HCT116 (cell line): ENCODE results near the gene RPUSD2. TPM values are rescaled to one million over a fixed set of nuclear protein-coding genes. Genes with fewer than 3 reads are reported as not detected.

Experiments used
- ATAC-seq: fragments of 200-7000 bp; cut with Tn5 transposase; 2 replicates; pipeline ENCODE4 v1.9.1; 2020; ENCODE audit warnings: mild to moderate bottlenecking, moderate library complexity
- BruUV-seq: library from RNA; stranded (reverse); fragments of 400-500 nt; replicated peaks from 2 replicates; lab custom pipeline; 2021; lab: Mats Ljungman, UMichigan
- CTCF ChIA-PET: fragments of 300-600 bp; sonication (Branson Sonifier 250); formaldehyde crosslinking; loops from one replicate; lab custom pipeline; 2021; ENCODE audit warnings: antibody characterized with exemption; lab: Charles Lee
- POLR2A ChIA-PET: fragments of 300-600, 350-600 bp; sonication (Branson Sonifier 250); formaldehyde crosslinking; loops from one replicate; lab custom pipeline; 2021; ENCODE audit warnings: antibody characterized with exemption; lab: Charles Lee
- RAD21 ChIA-PET, 2 experiments: fragments of 300-600 bp; sonication (Branson Sonifier 250); formaldehyde crosslinking; loops; one replicate each; lab custom pipeline; 2023; ENCODE audit warnings: low total read pairs in 2 of 2; ENCODE audit not compliant: uncharacterized antibody in 2 of 2, unreplicated experiment in 2 of 2, low non-redundant PET in 1 of 2; lab: Charles Lee
- DNase-seq: peaks from one replicate; pipeline ENCODE4 v3.0.0-alpha.2; 2010; ENCODE audit warnings: low read depth, low spot score
- H2AFZ ChIP-seq: fragments of 200-600 bp; shearing (Covaris generic), sonication (generic); 2 replicates; pipeline ENCODE4 v1.6.1; 2017; ENCODE audit warnings: low read depth, mixed run types, mixed read lengths, antibody characterized with exemption, low read length; ENCODE audit not compliant: poor library complexity, severe bottlenecking
- H3K27ac ChIP-seq: 2 replicates; pipeline ENCODE4 v1.5.1; 2012; ENCODE audit warnings: low read depth, low read length
- H3K27me3 ChIP-seq: fragments of 200-600 bp; sonication (generic); 2 replicates; pipeline ENCODE4 v1.6.1; 2016; ENCODE audit warnings: mixed run types, low read length, mixed read lengths; ENCODE audit not compliant: insufficient read depth
- H3K36me3 ChIP-seq, 2 experiments: fragments of 200-500 bp in 1 of 2; fragments of 200-600 bp in 1 of 2; sonication (Bioruptor generic) in 1 of 2; sonication (generic) in 1 of 2; 2 replicates each; pipeline versions ENCODE4 v1.5.1 to v1.6.1; 2014 to 2016; ENCODE audit warnings: low read length in 2 of 2, inconsistent platforms in 1 of 2, mixed read lengths in 1 of 2, mixed run types in 1 of 2; ENCODE audit not compliant: insufficient read depth in 2 of 2, control insufficient read depth in 1 of 2
- H3K4me1 ChIP-seq, 2 experiments: fragments of 200-600 bp in 1 of 2; sonication (generic) in 1 of 2; 2 replicates each; pipeline versions ENCODE4 v1.5.1 to v1.6.1; 2012 to 2017; ENCODE audit warnings: low read length in 2 of 2, inconsistent platforms in 1 of 2, mild to moderate bottlenecking in 1 of 2, mixed read lengths in 1 of 2, mixed run types in 1 of 2, moderate library complexity in 1 of 2; ENCODE audit not compliant: insufficient read depth in 2 of 2, control insufficient read depth in 1 of 2
- H3K4me2 ChIP-seq: fragments of 200-600 bp; sonication (generic); 2 replicates; pipeline ENCODE4 v1.6.1; 2017; ENCODE audit warnings: mixed run types, low read length, mixed read lengths
- H3K4me3 ChIP-seq, 2 experiments: fragments of 200-600 bp in 1 of 2; sonication (generic) in 1 of 2; replicated peaks in 1 of 2; 2 replicates each; pipeline ENCODE4 v1.5.1; 2011 to 2016; ENCODE audit warnings: low read length in 2 of 2, control low read depth in 1 of 2, low read depth in 1 of 2, mild to moderate bottlenecking in 1 of 2, mixed read lengths in 1 of 2, mixed run types in 1 of 2
- H3K79me2 ChIP-seq: fragments of 200-600 bp; sonication (generic); 2 replicates; pipeline ENCODE4 v1.6.1; 2017; ENCODE audit warnings: mild to moderate bottlenecking, mixed run types, low read length, moderate library complexity, mixed read lengths; ENCODE audit not compliant: insufficient read depth
- H3K9ac ChIP-seq: fragments of 200-600 bp; sonication (generic); 2 replicates; pipeline ENCODE4 v1.6.1; 2016; ENCODE audit warnings: low read length, mixed read lengths
- H3K9me2 ChIP-seq: fragments of 200-600 bp; sonication (generic), shearing (Covaris generic); 2 replicates; pipeline ENCODE4 v1.6.1; 2017; ENCODE audit warnings: mixed run types, mild to moderate bottlenecking, moderate library complexity; ENCODE audit not compliant: insufficient read depth
- H3K9me3 ChIP-seq, 2 experiments: fragments of 200-500 bp in 1 of 2; fragments of 200-600 bp in 1 of 2; sonication (Bioruptor generic) in 1 of 2; sonication (generic) in 1 of 2; 2 replicates each; pipeline ENCODE4 v1.6.1; 2014 to 2017; ENCODE audit warnings: low read length in 2 of 2, mixed read lengths in 2 of 2, inconsistent platforms in 1 of 2, low read depth in 1 of 2, mild to moderate bottlenecking in 1 of 2, mixed run types in 1 of 2, moderate library complexity in 1 of 2; ENCODE audit not compliant: control insufficient read depth in 1 of 2, insufficient read depth in 1 of 2
- H4K20me1 ChIP-seq: fragments of 200-600 bp; sonication (generic), shearing (Covaris generic); 2 replicates; pipeline ENCODE4 v1.6.1; 2017; ENCODE audit warnings: mixed run types, mild to moderate bottlenecking, moderate library complexity; ENCODE audit not compliant: insufficient read depth
- CBX3 ChIP-seq: IDR thresholded peaks from 2 replicates; pipeline ENCODE4 v1.6.1; 2012; ENCODE audit warnings: low read depth
- EGR1 ChIP-seq: IDR thresholded peaks from 2 replicates; pipeline ENCODE4 v1.6.1; 2012; ENCODE audit warnings: low read depth
- EZH2 ChIP-seq: fragments of 200-600 bp; sonication (generic); IDR thresholded peaks from 2 replicates; pipeline ENCODE4 v1.6.1; 2017; ENCODE audit warnings: antibody characterized with exemption, mixed run types
- EZH2phosphoT487 ChIP-seq: fragments of 200-600 bp; IDR thresholded peaks from 2 replicates; pipeline ENCODE4 v1.6.1; 2018; ENCODE audit warnings: antibody characterized with exemption, borderline replicate concordance
- FOSL1 ChIP-seq: IDR thresholded peaks from 2 replicates; pipeline ENCODE4 v1.6.1; 2012; ENCODE audit warnings: low read depth
- POLR2A ChIP-seq: IDR thresholded peaks from 2 replicates; pipeline ENCODE4 v1.7.0; 2011; ENCODE audit warnings: borderline replicate concordance; ENCODE audit not compliant: insufficient read depth, insufficient read length; ENCODE audit errors: extremely low read depth
- SIN3A ChIP-seq: IDR thresholded peaks from 2 replicates; pipeline ENCODE4 v1.6.1; 2012; ENCODE audit warnings: low read depth
- SP1 ChIP-seq: IDR thresholded peaks from 2 replicates; pipeline ENCODE4 v1.6.1; 2012; ENCODE audit warnings: low read depth
- TCF7L2 ChIP-seq: IDR thresholded peaks from 2 replicates; pipeline ENCODE4 v1.7.0; 2011; ENCODE audit warnings: borderline replicate concordance, inconsistent platforms; ENCODE audit not compliant: insufficient read depth, insufficient read length; ENCODE audit errors: extremely low read depth
- intact Hi-C: fragments of 100-400 bp; cut with micrococcal nuclease; formaldehyde crosslinking; loops from 2 replicates; pipeline ENCODE4 v1.10.0; 2022
- total RNA-seq: library from RNA; stranded (reverse); gene quantifications from one replicate; pipeline ENCODE4 v1.2.1, GENCODE V29; 2021; ENCODE audit not compliant: unreplicated experiment
- TF ChIP-seq, protein P1 (sequence below): IDR thresholded peaks from 2 replicates; pipeline ENCODE4 v1.6.1; 2012
- TF ChIP-seq, protein P2 (sequence below), 3 experiments: fragments of 200-600 bp in 1 of 3; sonication (generic) in 1 of 3; IDR thresholded peaks in 2 of 3; conservative IDR thresholded peaks in 1 of 3; 2 replicates each; pipeline ENCODE4 v1.5.1; 2012 to 2017; ENCODE audit warnings: low read depth in 2 of 3, low read length in 2 of 3, antibody characterized with exemption in 1 of 3, borderline replicate concordance in 1 of 3, control low read depth in 1 of 3, mild to moderate bottlenecking in 1 of 3, mixed read lengths in 1 of 3, mixed run types in 1 of 3, moderate library complexity in 1 of 3; ENCODE audit not compliant: insufficient read depth in 1 of 3

RPUSD2 gene
- total RNA-seq, 1 experiment from 2014 or later = 22.5 TPM

DNA sequence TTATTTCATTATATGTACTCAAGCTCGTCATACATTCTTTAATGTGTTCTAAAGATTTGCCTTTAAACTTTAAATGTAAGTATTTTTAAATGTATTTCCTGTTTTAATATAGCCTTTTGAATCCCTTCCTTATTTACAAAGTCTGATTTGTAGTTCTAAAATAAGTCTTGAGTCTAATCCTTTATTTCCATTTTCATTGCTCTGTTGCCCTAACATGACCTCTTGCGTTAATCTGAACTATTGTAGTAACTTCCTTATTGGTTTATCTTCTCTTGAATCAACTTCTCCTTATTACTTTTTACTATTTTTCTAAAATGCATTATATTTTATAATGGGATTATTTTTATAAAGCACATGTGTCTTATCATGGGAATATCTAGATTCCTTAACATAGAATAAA is 48.9 kb downstream of the RPUSD2 start:
- Histone ChIP-seq H3K27ac (no peak overlapping the region), H3K4me1 (no peaks in the 10 kb centered on the region), H3K9me3 (no peaks in the 10 kb centered on the region)
- ATAC-seq = no peak
- RAD21 ChIA-PET = no interaction called here
- no peak for TF ChIP-seq SIN3A
- TF ChIP-seq FOSL1 = no peak
- no peak for TF ChIP-seq CBX3
- TF ChIP-seq, all 23 proteins: peak for 0
- no peaks in the 10 kb centered on the region for H4K20me1 ChIP-seq
- no TSS peak for BruUV-seq
- no peak overlapping the region for H3K4me2 ChIP-seq
- H3K27me3 ChIP-seq = no peaks in the 10 kb centered on the region
- H3K36me3 ChIP-seq = peaks cover 19 to 29% of the 10 kb centered on the region in 2 experiments
- intact Hi-C loops = no loop called here
- no peaks in the 10 kb centered on the region for H3K79me2 ChIP-seq
- no peaks in the 10 kb centered on the region for H3K9me2 ChIP-seq
- no peak overlapping the region for H2AFZ ChIP-seq
- no peak overlapping the region for H3K9ac ChIP-seq
- no peak overlapping the region for H3K4me3 ChIP-seq
- ChIA-PET CTCF (interaction anchor here (0.7 kb wide), 1 partner anchor 13 kb away, joined by 5 read pairs; no protein-coding TSS in a partner anchor), POLR2A (interaction anchor here (0.6 kb wide), 1 partner anchor 301 kb away, joined by 4 read pairs; no protein-coding TSS in a partner anchor)
- DNase-seq = no peak

DNA sequence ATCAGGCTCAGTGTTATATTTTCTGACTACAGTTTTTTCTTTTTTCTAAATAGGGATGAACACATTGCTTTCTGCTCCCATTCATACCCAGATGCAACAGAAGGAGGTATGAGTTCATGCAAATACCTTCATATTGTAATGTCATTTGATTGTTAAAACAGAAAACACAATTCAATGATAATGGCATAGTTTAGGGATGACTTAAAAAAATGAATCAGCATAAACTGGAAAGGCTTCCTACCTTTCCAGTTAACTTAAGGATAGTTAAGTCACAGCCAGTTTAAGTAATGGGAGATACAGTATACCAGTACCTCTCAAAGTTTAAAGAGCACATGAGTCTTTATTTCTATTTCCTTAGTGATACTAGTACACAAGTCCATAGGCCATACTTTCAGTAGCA is 49.8 kb downstream of the RPUSD2 start:
- Histone ChIP-seq H4K20me1 (no peaks in the 10 kb centered on the region), H3K36me3 (peaks cover 19 to 29% of the 10 kb centered on the region in 2 experiments), H3K27ac (no peak overlapping the region), H2AFZ (no peak overlapping the region), H3K4me3 (no peak overlapping the region), H3K79me2 (no peaks in the 10 kb centered on the region), H3K9ac (no peak overlapping the region), H3K27me3 (no peaks in the 10 kb centered on the region), H3K4me2 (no peak overlapping the region), H3K4me1 (no peaks in the 10 kb centered on the region), H3K9me2 (no peaks in the 10 kb centered on the region), H3K9me3 (no peaks in the 10 kb centered on the region)
- RAD21 ChIA-PET = no interaction called here
- TF ChIP-seq TCF7L2 = no peak
- TF ChIP-seq, protein P1, sequence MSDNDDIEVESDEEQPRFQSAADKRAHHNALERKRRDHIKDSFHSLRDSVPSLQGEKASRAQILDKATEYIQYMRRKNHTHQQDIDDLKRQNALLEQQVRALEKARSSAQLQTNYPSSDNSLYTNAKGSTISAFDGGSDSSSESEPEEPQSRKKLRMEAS = no peak
- no peak for TF ChIP-seq EZH2
- TF ChIP-seq, protein P2, sequence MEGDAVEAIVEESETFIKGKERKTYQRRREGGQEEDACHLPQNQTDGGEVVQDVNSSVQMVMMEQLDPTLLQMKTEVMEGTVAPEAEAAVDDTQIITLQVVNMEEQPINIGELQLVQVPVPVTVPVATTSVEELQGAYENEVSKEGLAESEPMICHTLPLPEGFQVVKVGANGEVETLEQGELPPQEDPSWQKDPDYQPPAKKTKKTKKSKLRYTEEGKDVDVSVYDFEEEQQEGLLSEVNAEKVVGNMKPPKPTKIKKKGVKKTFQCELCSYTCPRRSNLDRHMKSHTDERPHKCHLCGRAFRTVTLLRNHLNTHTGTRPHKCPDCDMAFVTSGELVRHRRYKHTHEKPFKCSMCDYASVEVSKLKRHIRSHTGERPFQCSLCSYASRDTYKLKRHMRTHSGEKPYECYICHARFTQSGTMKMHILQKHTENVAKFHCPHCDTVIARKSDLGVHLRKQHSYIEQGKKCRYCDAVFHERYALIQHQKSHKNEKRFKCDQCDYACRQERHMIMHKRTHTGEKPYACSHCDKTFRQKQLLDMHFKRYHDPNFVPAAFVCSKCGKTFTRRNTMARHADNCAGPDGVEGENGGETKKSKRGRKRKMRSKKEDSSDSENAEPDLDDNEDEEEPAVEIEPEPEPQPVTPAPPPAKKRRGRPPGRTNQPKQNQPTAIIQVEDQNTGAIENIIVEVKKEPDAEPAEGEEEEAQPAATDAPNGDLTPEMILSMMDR (IDR thresholded peaks at IDR 0.05 in 2 of 3, conservative IDR thresholded peaks at IDR 0.05 in 1 of 3; ENCODE audit: borderline replicate concordance in 1 of 3, insufficient read depth in 1 of 3, low read depth in 2 of 3, low read length in 2 of 3) = no peak
- no peak for TF ChIP-seq POLR2A
- TF ChIP-seq SP1 = no peak
- no peak for TF ChIP-seq EGR1
- no peak for TF ChIP-seq EZH2phosphoT487
- no TSS peak for BruUV-seq
- DNase-seq (no peak), ATAC-seq (no peak)
- CTCF ChIA-PET = no interaction called here
- POLR2A ChIA-PET = no interaction called here
- intact Hi-C loops = no loop called here
